IMR-90 (cell line): ENCODE data around the gene TBC1D22A.

ENCODE experiments used
- CTCF ChIP-seq: conservative IDR thresholded peaks from 2 replicates; pipeline ENCODE4 v1.5.1; 2012; ENCODE audit warnings: mild to moderate bottlenecking, low read depth, low read length, improper control_type of control experiment
- POLR2A ChIP-seq: IDR thresholded peaks from 2 replicates; pipeline ENCODE4 v1.6.1; 2012; ENCODE audit warnings: mild to moderate bottlenecking, low read depth, low read length

GRCh38 chr22:47072642-47072967, 310.2 kb downstream of the TBC1D22A start:
- TF ChIP-seq CTCF = no peak
- TF ChIP-seq POLR2A = no peak
